GM12878 (cell line): ENCODE data around the gene CERK. TPM values are rescaled to one million over a fixed set of nuclear protein-coding genes. Genes with fewer than 3 reads are reported as not detected.

Source experiments
- ATAC-seq: fragments of 200-7000 bp; cut with Tn5 transposase; 3 replicates; pipeline ENCODE4 v1.9.1; 2020; ENCODE audit warnings: mild to moderate bottlenecking, moderate library complexity
- BruUV-seq: library from RNA; stranded (reverse); fragments of 400-500 nt; replicated peaks from 2 replicates; lab custom pipeline; 2021; lab: Mats Ljungman, UMichigan
- CTCF ChIA-PET: fragments of 300-600 bp; sonication (Branson Sonifier 250); formaldehyde crosslinking; extraction: SDS; loops from one replicate; lab custom pipeline; 2021; ENCODE audit warnings: inconsistent platforms; lab: Yijun Ruan, JAX
- POLR2A ChIA-PET: fragments of 350-600 bp; formaldehyde crosslinking; extraction: SDS; loops from one replicate; lab custom pipeline; 2021; ENCODE audit warnings: inconsistent platforms; lab: Charles Lee
- RAD21 ChIA-PET: fragments of 300-600 bp; sonication (Branson Sonifier 250); formaldehyde crosslinking; loops from one replicate; lab custom pipeline; 2023; ENCODE audit warnings: antibody characterized with exemption; ENCODE audit not compliant: unreplicated experiment; lab: Charles Lee
- SMC1A ChIA-PET: fragments of 300-600 bp; sonication (Branson Sonifier 250); formaldehyde crosslinking; loops from one replicate; lab custom pipeline; 2023; ENCODE audit not compliant: unreplicated experiment, uncharacterized antibody; lab: Charles Lee
- DNase-seq: peaks from one replicate; pipeline ENCODE4 v3.0.0-alpha.2; 2011; ENCODE audit warnings: low read depth, low spot score
- FAIRE-seq: peaks from 3 replicates; lab custom pipeline; 2011; peaks lifted over from hg19 to GRCh38; lab: Jason Lieb, UNC
- H2AFZ ChIP-seq: 2 replicates; pipeline ENCODE4 v1.6.0; 2011; ENCODE audit warnings: low read depth, low read length, control low read depth; ENCODE audit not compliant: control insufficient read depth
- H3K27ac ChIP-seq: 2 replicates; pipeline ENCODE4 v1.5.1; 2011; ENCODE audit warnings: control low read depth; ENCODE audit not compliant: control insufficient read depth, insufficient read depth
- H3K27me3 ChIP-seq, 2 experiments: replicated peaks in 1 of 2; 2 replicates each; pipeline versions ENCODE4 v1.6.0 to v1.6.1; 2011; ENCODE audit warnings: low read length in 1 of 2; ENCODE audit not compliant: control insufficient read depth in 2 of 2, insufficient read depth in 2 of 2
- H3K36me3 ChIP-seq, 2 experiments: 2 replicates each; pipeline ENCODE4 v1.5.1; 2011; ENCODE audit warnings: low read length in 1 of 2; ENCODE audit not compliant: control insufficient read depth in 2 of 2, insufficient read depth in 2 of 2
- H3K4me1 ChIP-seq: 2 replicates; pipeline ENCODE4 v1.6.1; 2011; ENCODE audit warnings: mild to moderate bottlenecking, low read length, moderate library complexity, mixed read lengths; ENCODE audit not compliant: control insufficient read depth, insufficient read depth
- H3K4me2 ChIP-seq: 2 replicates; pipeline ENCODE4 v1.6.0; 2011; ENCODE audit warnings: control low read depth; ENCODE audit not compliant: control insufficient read depth, insufficient read depth
- H3K4me3 ChIP-seq: fragments of 200-600 bp; sonication (generic); 2 replicates; pipeline ENCODE4 v1.5.1; 2016
- H3K79me2 ChIP-seq: 2 replicates; pipeline ENCODE4 v1.6.0; 2011; ENCODE audit warnings: low read length; ENCODE audit not compliant: control insufficient read depth, insufficient read depth
- H3K9ac ChIP-seq: 2 replicates; pipeline ENCODE4 v1.8.0; 2011; ENCODE audit warnings: low read length, control low read depth, mixed read lengths; ENCODE audit not compliant: control insufficient read depth, insufficient read depth
- H3K9me3 ChIP-seq: replicated peaks from 3 replicates; pipeline ENCODE4 v1.5.1; 2011; ENCODE audit warnings: mild to moderate bottlenecking, low read length; ENCODE audit not compliant: control insufficient read depth, insufficient read depth
- H4K20me1 ChIP-seq: 2 replicates; pipeline ENCODE4 v1.6.0; 2011; ENCODE audit not compliant: control insufficient read depth, insufficient read depth
- CREM ChIP-seq: IDR thresholded peaks from 2 replicates; pipeline ENCODE4 v1.6.1; 2014; ENCODE audit warnings: antibody characterized with exemption, low read depth
- IKZF1 ChIP-seq: fragments of 450-650 bp; conservative IDR thresholded peaks from 2 replicates; pipeline ENCODE4 v1.6.1; 2017; ENCODE audit warnings: antibody characterized with exemption, mild to moderate bottlenecking
- IRF3 ChIP-seq: fragments of 450-650 bp; IDR thresholded peaks from 2 replicates; pipeline ENCODE4 v1.6.1; 2014; ENCODE audit warnings: mild to moderate bottlenecking
- JUNB ChIP-seq: IDR thresholded peaks from 2 replicates; pipeline ENCODE4 v1.6.1; 2016; ENCODE audit warnings: antibody characterized with exemption, mild to moderate bottlenecking
- KAT2A ChIP-seq: conservative IDR thresholded peaks from 2 replicates; pipeline ENCODE4 v1.6.1; 2011; ENCODE audit warnings: low read depth, low read length; ENCODE audit not compliant: control insufficient read depth
- NR2F1 ChIP-seq: fragments of 450-650 bp; conservative IDR thresholded peaks from 2 replicates; pipeline ENCODE4 v1.6.1; 2017; ENCODE audit warnings: mild to moderate bottlenecking
- PAX8 ChIP-seq: fragments of 450-650 bp; IDR thresholded peaks from 2 replicates; pipeline ENCODE4 v1.6.1; 2017; ENCODE audit warnings: mild to moderate bottlenecking, moderate library complexity
- RAD21 ChIP-seq: IDR thresholded peaks from 2 replicates; pipeline ENCODE4 v1.6.1; 2011; ENCODE audit warnings: mild to moderate bottlenecking, low read depth, low read length, moderate library complexity; ENCODE audit not compliant: insufficient read depth
- RBBP5 ChIP-seq: fragments of 200-600 bp; sonication (generic); conservative IDR thresholded peaks from 2 replicates; pipeline ENCODE4 v1.6.1; 2016
- SIN3A ChIP-seq: IDR thresholded peaks from 2 replicates; pipeline ENCODE4 v1.6.1; 2012; ENCODE audit warnings: low read depth, low read length, improper control_type of control experiment
- SREBF1 ChIP-seq: IDR thresholded peaks from 2 replicates; pipeline ENCODE4 v1.6.1; 2012; ENCODE audit warnings: mild to moderate bottlenecking, low read length
- SUZ12 ChIP-seq: fragments of 200-600 bp; sonication (generic); IDR thresholded peaks from one replicate; pipeline ENCODE4 v1.6.1; 2018; ENCODE audit warnings: antibody characterized with exemption, mild to moderate bottlenecking; ENCODE audit not compliant: unreplicated experiment
- TCF7 ChIP-seq: IDR thresholded peaks from 2 replicates; pipeline ENCODE4 v1.6.1; 2014; ENCODE audit warnings: antibody characterized with exemption, borderline replicate concordance
- ZNF217 ChIP-seq: fragments of 450-650 bp; IDR thresholded peaks from 2 replicates; pipeline ENCODE4 v1.6.1; 2017; ENCODE audit warnings: antibody characterized with exemption, mild to moderate bottlenecking
- WGBS: methylation state at CpG from one replicate; pipeline ENCODE4 v1.1.6; 2016; ENCODE audit warnings: low lambda C conversion rate; ENCODE audit not compliant: insufficient replicate concordance, insufficient coverage; ENCODE audit errors: missing lambda C conversion rate; 5-methylcytosine and 5-hydroxymethylcytosine counted together
- in situ Hi-C: fragments of 300-500 bp; cut with MboI; formaldehyde crosslinking; loops from 9 replicates; pipeline ENCODE4 v1.14.3; 2018; ENCODE audit warnings: mixed read lengths
- intact Hi-C: fragments of 100-400 bp; cut with micrococcal nuclease; formaldehyde crosslinking; loops from one replicate; pipeline ENCODE4 v1.14.2; 2022; ENCODE audit not compliant: unreplicated experiment
- polyA plus RNA-seq, 11 experiments: library from polyadenylated mRNA; depleted of rRNA in 4 of 11; unstranded in 6 of 11; stranded (reverse) in 5 of 11; fragments of >200 nt; fragmentation: Nextera tagmentation in 4 of 11; fragmentation: Illumina TruSeq in 1 of 11; extraction: Ambion mirVana in 4 of 11; extraction: Trizol in 1 of 11; gene quantifications; 1 replicate in 1 of 11; 2 replicates in 10 of 11; pipeline versions ENCODE4 v1.2.1 to v1.2.3, GENCODE V29; 2011 to 2016; ENCODE audit warnings: inconsistent platforms in 2 of 11, missing spikeins in 2 of 11, low read depth in 1 of 11
- total RNA-seq, 4 experiments: library from RNA; depleted of rRNA in 3 of 4; stranded (reverse); fragments of >200 nt in 3 of 4; fragmentation: Illumina TruSeq in 1 of 4; extraction: Trizol in 1 of 4; gene quantifications; 2 replicates each; pipeline versions ENCODE4 v1.2.1 to v1.2.3, GENCODE V29; 2013 to 2021
- TF ChIP-seq, protein P1 (sequence below): fragments of 450-650 bp; IDR thresholded peaks from 2 replicates; pipeline ENCODE4 v1.6.1; 2017; ENCODE audit warnings: antibody characterized with exemption, mild to moderate bottlenecking, moderate library complexity

Gene CERK
- total and polyA plus RNA-seq, 10 of the 15 experiments (the other 5 are each of a cell fraction or from before 2014, with no cell fraction given) = 4.0 to 41.1 (median 30.2) TPM

GRCh38 chr22:46714550-46714949, 23.5 kb downstream of the CERK start:
- ATAC-seq (no peak), FAIRE-seq (no peak)
- SMC1A ChIA-PET = no interaction called here

More at GRCh38 chr22:46714550-46714949, 23.5 kb downstream of the CERK start:
- no peaks in the 10 kb centered on the region for H3K79me2 ChIP-seq
- H3K4me1 ChIP-seq = no peaks in the 10 kb centered on the region
- H3K4me2 ChIP-seq = no peak overlapping the region
- H3K4me3 ChIP-seq = no peak overlapping the region
- DNase-seq = no peak
- POLR2A ChIA-PET = no interaction called here
- H3K9ac ChIP-seq = no peak overlapping the region
- no peaks in the 10 kb centered on the region for H3K9me3 ChIP-seq
- no peak overlapping the region for H3K27ac ChIP-seq
- intact Hi-C loops = no loop called here
- CTCF ChIA-PET = interaction anchor here (0.6 to 1.1 kb wide), 2 partner anchors 8 kb away, joined by 3 read pairs; no protein-coding TSS in a partner anchor
- no peak overlapping the region for H2AFZ ChIP-seq
- RAD21 ChIA-PET = no interaction called here
- in situ Hi-C loops = no loop called here
- WGBS = 99% methylated on average over 4 of the region's 4 CpGs
- BruUV-seq = no TSS peak
- peaks cover 8 to 24% of the 10 kb centered on the region in 2 experiments; a peak in 3 of 4 replicates for H3K36me3 ChIP-seq
- no peaks in the 10 kb centered on the region for H4K20me1 ChIP-seq
- no peaks in the 10 kb centered on the region for H3K27me3 ChIP-seq
- no peak for TF ChIP-seq KAT2A
- no peak for TF ChIP-seq JUNB
- TF ChIP-seq SIN3A = no peak
- TF ChIP-seq ZNF217 = no peak
- no peak for TF ChIP-seq TCF7
- no peak for TF ChIP-seq CREM
- no peak for TF ChIP-seq RBBP5
- TF ChIP-seq, protein P1, sequence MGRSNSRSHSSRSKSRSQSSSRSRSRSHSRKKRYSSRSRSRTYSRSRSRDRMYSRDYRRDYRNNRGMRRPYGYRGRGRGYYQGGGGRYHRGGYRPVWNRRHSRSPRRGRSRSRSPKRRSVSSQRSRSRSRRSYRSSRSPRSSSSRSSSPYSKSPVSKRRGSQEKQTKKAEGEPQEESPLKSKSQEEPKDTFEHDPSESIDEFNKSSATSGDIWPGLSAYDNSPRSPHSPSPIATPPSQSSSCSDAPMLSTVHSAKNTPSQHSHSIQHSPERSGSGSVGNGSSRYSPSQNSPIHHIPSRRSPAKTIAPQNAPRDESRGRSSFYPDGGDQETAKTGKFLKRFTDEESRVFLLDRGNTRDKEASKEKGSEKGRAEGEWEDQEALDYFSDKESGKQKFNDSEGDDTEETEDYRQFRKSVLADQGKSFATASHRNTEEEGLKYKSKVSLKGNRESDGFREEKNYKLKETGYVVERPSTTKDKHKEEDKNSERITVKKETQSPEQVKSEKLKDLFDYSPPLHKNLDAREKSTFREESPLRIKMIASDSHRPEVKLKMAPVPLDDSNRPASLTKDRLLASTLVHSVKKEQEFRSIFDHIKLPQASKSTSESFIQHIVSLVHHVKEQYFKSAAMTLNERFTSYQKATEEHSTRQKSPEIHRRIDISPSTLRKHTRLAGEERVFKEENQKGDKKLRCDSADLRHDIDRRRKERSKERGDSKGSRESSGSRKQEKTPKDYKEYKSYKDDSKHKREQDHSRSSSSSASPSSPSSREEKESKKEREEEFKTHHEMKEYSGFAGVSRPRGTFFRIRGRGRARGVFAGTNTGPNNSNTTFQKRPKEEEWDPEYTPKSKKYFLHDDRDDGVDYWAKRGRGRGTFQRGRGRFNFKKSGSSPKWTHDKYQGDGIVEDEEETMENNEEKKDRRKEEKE = no peak
- no peak for TF ChIP-seq IRF3
- TF ChIP-seq SREBF1 = no peak
- no peak for TF ChIP-seq NR2F1
- no peak for TF ChIP-seq IKZF1
- TF ChIP-seq PAX8 = no peak
- TF ChIP-seq SUZ12 = no peak
- no peak for TF ChIP-seq RAD21
- TF ChIP-seq, all 136 proteins: peak for 0
